ENCODE measurements around the gene PDGFD.

- TF ChIP-seq CTCF (IDR thresholded peaks at IDR 0.05) (no peak), POLR2A (IDR thresholded peaks at IDR 0.05) (no peak), POLR2AphosphoS5 (IDR thresholded peaks at IDR 0.05; ENCODE audit: insufficient read depth in 1 of 2, low read depth in 1 of 2) (no peak)
Measured at GRCh38 chr11:103872748-103873147, 291.2 kb downstream of the PDGFD start.
